Parathyroid adenoma (tissue), 2 donors: ENCODE results near the gene PSENEN.

ENCODE experiments used
- H2AFZ ChIP-seq: fragments of 300-600 bp; sonication (generic); one replicate; pipeline ENCODE4 v1.7.0; 2017; ENCODE audit warnings: antibody characterized with exemption, mild to moderate bottlenecking
- H3K27ac ChIP-seq: fragments of 300-600 bp; sonication (generic); one replicate; pipeline ENCODE4 v1.7.0; 2017
- H3K27me3 ChIP-seq: fragments of 300-600 bp; sonication (generic); one replicate; pipeline ENCODE4 v1.7.0; 2017; ENCODE audit warnings: low read length; ENCODE audit not compliant: control insufficient read depth, insufficient read depth
- H3K36me3 ChIP-seq: fragments of 300-600 bp; sonication (generic); one replicate; pipeline ENCODE4 v1.7.0; 2017; ENCODE audit warnings: low read length; ENCODE audit not compliant: control insufficient read depth, insufficient read depth
- H3K4me1 ChIP-seq: fragments of 300-600 bp; sonication (generic); one replicate; pipeline ENCODE4 v1.7.0; 2017; ENCODE audit warnings: control low read depth
- H3K4me2 ChIP-seq: fragments of 300-600 bp; sonication (generic); one replicate; pipeline ENCODE4 v1.7.0; 2017; ENCODE audit warnings: low read length
- H3K4me3 ChIP-seq: fragments of 300-600 bp; sonication (generic); one replicate; pipeline ENCODE4 v1.7.0; 2017; ENCODE audit warnings: low read depth, low read length
- H3K79me2 ChIP-seq: fragments of 300-600 bp; sonication (generic); one replicate; pipeline ENCODE4 v1.7.0; 2017; ENCODE audit warnings: control low read depth
- H3K9ac ChIP-seq: fragments of 300-600 bp; sonication (generic); one replicate; pipeline ENCODE4 v1.7.0; 2017; ENCODE audit warnings: mild to moderate bottlenecking
- H3K9me3 ChIP-seq: fragments of 300-600 bp; sonication (generic); one replicate; pipeline ENCODE4 v1.7.0; 2017; ENCODE audit warnings: low read length; ENCODE audit not compliant: control insufficient read depth
- TF ChIP-seq, protein P1 (sequence below): fragments of 300-600 bp; sonication (generic); IDR thresholded peaks from one replicate; pipeline ENCODE4 v1.7.0; 2017; ENCODE audit warnings: antibody characterized with exemption, mild to moderate bottlenecking
- donor health status: primary hyperparathyroidism.

PSENEN gene

DNA sequence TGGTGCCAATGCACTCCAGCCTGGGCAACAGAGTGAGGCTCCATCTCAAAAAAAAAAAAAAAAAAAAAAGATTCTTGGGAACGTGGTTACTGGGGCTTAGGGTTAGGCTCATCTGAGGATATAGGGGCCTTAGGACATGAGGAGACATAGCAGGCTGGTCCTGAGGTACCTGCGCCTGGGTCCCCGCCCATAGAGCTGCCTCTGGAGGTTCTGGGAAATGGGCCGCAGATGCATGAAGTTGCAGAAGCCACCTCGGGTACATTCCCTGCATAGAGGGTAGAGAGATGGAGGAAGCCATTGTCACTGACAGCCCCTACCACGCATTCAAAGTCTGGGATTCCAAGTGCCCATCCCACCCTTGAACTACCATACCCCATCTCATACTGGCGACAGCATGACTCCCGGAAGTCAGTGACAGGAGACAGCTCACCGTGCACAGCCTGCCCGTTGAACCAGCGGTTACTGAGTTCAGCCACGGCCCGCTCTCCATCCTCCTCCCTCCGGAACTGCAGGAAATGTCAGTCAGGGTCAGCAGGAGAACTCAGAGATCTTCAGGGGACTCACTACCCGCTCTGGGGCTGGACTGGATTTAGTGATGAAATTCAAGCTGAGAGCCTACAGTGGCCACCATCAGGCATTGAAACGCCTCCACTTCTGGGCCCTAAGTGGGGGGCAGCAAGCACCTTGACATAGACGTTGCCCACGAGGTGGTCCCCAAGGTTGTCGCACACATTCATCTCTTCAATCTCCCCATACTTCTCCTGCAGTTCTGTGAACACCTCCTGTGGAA lies 1.6 kb upstream of the PSENEN start:
- no peak overlapping the region for H3K27ac ChIP-seq
- H3K36me3 ChIP-seq, result no peaks in the 10 kb centered on the region
- H3K9ac ChIP-seq, result no peak overlapping the region
- H3K79me2 ChIP-seq, result no peaks in the 10 kb centered on the region
- no peaks in the 10 kb centered on the region for H3K27me3 ChIP-seq
- H3K9me3 ChIP-seq, result no peaks in the 10 kb centered on the region
- H2AFZ ChIP-seq, result no peak overlapping the region
- peaks cover 8% of the 10 kb centered on the region for H3K4me1 ChIP-seq
- H3K4me2 ChIP-seq, result peak overlapping the region; percentile 86
- TF ChIP-seq, protein P1, sequence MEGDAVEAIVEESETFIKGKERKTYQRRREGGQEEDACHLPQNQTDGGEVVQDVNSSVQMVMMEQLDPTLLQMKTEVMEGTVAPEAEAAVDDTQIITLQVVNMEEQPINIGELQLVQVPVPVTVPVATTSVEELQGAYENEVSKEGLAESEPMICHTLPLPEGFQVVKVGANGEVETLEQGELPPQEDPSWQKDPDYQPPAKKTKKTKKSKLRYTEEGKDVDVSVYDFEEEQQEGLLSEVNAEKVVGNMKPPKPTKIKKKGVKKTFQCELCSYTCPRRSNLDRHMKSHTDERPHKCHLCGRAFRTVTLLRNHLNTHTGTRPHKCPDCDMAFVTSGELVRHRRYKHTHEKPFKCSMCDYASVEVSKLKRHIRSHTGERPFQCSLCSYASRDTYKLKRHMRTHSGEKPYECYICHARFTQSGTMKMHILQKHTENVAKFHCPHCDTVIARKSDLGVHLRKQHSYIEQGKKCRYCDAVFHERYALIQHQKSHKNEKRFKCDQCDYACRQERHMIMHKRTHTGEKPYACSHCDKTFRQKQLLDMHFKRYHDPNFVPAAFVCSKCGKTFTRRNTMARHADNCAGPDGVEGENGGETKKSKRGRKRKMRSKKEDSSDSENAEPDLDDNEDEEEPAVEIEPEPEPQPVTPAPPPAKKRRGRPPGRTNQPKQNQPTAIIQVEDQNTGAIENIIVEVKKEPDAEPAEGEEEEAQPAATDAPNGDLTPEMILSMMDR, result no peak
- no peak overlapping the region for H3K4me3 ChIP-seq

DNA sequence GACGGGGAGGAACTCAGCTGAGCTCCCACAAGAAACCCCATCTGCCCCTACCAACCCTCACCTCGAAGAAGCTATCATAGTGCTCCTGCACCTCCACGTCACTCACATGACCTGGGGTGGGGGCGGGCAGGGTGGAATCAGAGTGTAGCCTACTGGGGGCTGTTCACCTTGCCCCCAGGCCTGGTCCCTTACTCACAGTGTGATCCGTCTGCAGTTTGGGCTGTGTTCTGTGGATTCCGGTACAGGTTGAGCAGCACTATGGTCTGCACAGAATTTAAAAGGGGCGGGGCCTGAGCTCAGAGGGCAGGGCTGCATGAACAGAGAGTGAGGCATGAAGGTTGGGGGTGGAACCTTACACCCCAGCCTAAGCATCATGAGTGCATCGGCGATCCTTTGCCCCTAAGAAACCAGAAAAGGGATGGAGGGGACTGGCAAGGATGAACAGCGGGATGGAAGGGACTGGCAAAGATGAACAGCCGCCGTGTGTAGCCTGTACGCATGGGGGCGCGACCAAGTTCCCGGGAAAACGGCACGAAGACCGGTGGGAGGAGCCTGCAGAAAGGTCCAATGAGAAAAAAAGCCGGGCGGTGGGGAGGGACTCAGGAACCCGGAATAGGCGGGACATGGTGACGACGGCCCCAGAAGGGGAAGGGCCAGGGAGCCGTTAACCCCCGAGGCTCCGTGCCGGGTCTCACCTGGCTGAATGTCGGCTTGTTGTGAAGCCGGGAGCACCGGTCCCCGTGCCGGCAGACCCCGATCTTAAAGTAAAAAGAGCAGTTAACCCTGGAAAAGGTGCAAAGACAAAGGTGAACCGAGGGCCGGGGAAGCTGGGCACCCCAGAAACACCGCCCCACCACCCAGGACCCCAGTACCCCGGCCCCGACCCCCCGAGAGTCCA lies 772 bp upstream of the PSENEN start:
- Histone ChIP-seq H3K27me3 (no peaks in the 10 kb centered on the region), H3K4me1 (peaks cover 8% of the 10 kb centered on the region), H3K79me2 (no peaks in the 10 kb centered on the region), H3K4me3 (peak overlapping the region; percentile 99), H3K9ac (peak overlapping the region; percentile 56), H2AFZ (peak overlapping the region; percentile 87), H3K36me3 (no peaks in the 10 kb centered on the region), H3K27ac (peak overlapping the region; percentile 99), H3K9me3 (no peaks in the 10 kb centered on the region), H3K4me2 (peak overlapping the region; percentile 86)
- TF ChIP-seq, protein P1, result peak; percentile 30

DNA sequence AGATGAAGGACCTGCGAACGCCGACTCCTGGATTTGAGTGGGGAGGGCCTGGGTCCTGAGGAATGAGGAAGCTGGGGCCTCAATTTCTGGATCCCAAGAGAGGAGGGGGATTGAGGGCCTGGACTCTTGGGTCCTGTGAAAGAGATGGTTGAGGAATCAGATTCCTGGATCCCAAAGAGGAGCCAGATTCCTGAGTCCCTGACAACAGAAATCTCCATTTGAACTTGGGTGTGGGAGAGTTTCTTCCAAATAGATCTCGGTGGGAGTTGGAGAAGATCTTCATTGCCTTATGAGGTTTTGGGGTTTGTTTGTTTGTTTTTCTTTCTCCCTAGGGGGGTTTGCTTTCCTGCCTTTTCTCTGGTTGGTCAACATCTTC lies 624 bp downstream of the PSENEN start:
- H3K4me3 ChIP-seq, result peak overlapping the region; percentile 99
- peak overlapping the region; percentile 57 for H3K9ac ChIP-seq
- no peaks in the 10 kb centered on the region for H3K9me3 ChIP-seq
- H3K36me3 ChIP-seq, result no peaks in the 10 kb centered on the region
- H3K27ac ChIP-seq, result peak overlapping the region; percentile 99
- peak overlapping the region; percentile 72 for H2AFZ ChIP-seq
- peak overlapping the region; percentile 88 for H3K4me2 ChIP-seq
- TF ChIP-seq, protein P1, result no peak
- H3K79me2 ChIP-seq, result no peaks in the 10 kb centered on the region
- H3K4me1 ChIP-seq, result peaks cover 4% of the 10 kb centered on the region
- H3K27me3 ChIP-seq, result no peaks in the 10 kb centered on the region

DNA sequence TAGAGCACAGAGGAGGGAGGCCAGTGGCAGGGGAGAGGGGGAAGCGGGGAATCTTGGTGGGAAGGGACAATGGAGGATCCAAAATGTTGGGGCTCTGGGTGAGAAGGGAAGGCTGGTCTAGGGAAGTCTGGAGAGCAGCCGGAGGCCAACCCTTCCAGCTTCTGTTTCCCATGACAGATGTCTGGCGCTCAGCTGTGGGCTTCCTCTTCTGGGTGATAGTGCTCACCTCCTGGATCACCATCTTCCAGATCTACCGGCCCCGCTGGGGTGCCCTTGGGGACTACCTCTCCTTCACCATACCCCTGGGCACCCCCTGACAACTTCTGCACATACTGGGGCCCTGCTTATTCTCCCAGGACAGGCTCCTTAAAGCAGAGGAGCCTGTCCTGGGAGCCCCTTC lies 1.1 kb downstream of the PSENEN start:
- Histone ChIP-seq H3K4me3 (peak overlapping the region; percentile 99), H3K4me2 (peak overlapping the region; percentile 88), H3K36me3 (no peaks in the 10 kb centered on the region), H3K27ac (no peak overlapping the region), H2AFZ (no peak overlapping the region), H3K9me3 (no peaks in the 10 kb centered on the region), H3K27me3 (no peaks in the 10 kb centered on the region), H3K9ac (no peak overlapping the region), H3K4me1 (peaks cover 4% of the 10 kb centered on the region), H3K79me2 (no peaks in the 10 kb centered on the region)
- TF ChIP-seq, protein P1, result no peak
